Suprapubic skin (tissue), 4 donors: ENCODE measurements around the gene IFNAR1. TPM values are rescaled to one million over a fixed set of nuclear protein-coding genes. Genes with fewer than 3 reads are reported as not detected.

Experiments
- DNase-seq, 2 donors: peaks; one replicate each; pipeline ENCODE4 v3.0.0-alpha.2; 2019; ENCODE audit warnings: low spot score in 2 of 2
- H3K27ac ChIP-seq: fragments of 200-600 bp; sonication (generic); one replicate; pipeline ENCODE4 v1.5.1; 2019
- H3K27me3 ChIP-seq: fragments of 200-600 bp; sonication (generic); one replicate; pipeline ENCODE4 v1.5.1; 2019
- H3K36me3 ChIP-seq: fragments of 200-600 bp; sonication (generic); one replicate; pipeline ENCODE4 v1.5.1; 2019
- H3K4me1 ChIP-seq: fragments of 200-600 bp; sonication (generic); one replicate; pipeline ENCODE4 v1.5.1; 2019
- H3K4me3 ChIP-seq: fragments of 200-600 bp; sonication (generic); one replicate; pipeline ENCODE4 v1.5.1; 2019; ENCODE audit warnings: mild to moderate bottlenecking
- H3K9me3 ChIP-seq: fragments of 200-600 bp; sonication (generic); one replicate; pipeline ENCODE4 v1.5.1; 2019
- EP300 ChIP-seq: sonication (generic); formaldehyde crosslinking; IDR thresholded peaks from one replicate; pipeline ENCODE4 v1.6.1; 2017; ENCODE audit warnings: antibody characterized with exemption
- POLR2A ChIP-seq, 2 donors: fragments of 450-650 bp; IDR thresholded peaks; one replicate each; pipeline ENCODE4 v1.6.1; 2017; ENCODE audit warnings: antibody characterized with exemption in 2 of 2, mild to moderate bottlenecking in 2 of 2, moderate library complexity in 2 of 2
- POLR2AphosphoS5 ChIP-seq, 3 donors: sonication (generic); formaldehyde crosslinking; IDR thresholded peaks; one replicate each; pipeline ENCODE4 v1.6.1; 2017; ENCODE audit warnings: antibody characterized with exemption in 3 of 3
- WGBS: methylation state at CpG from one replicate; pipeline ENCODE4 v1.1.5; 2018; 5-methylcytosine and 5-hydroxymethylcytosine counted together
- total RNA-seq, 4 donors: library from RNA; depleted of rRNA; stranded (reverse); fragments of >200 nt; gene quantifications; one replicate each; pipeline ENCODE4 v1.1.0, GENCODE V29; 2016
- TF ChIP-seq, protein P1 (sequence below), 2 donors: fragments of 200-600 bp in 1 of 2; fragments of 450-650 bp in 1 of 2; sonication (generic) in 1 of 2; IDR thresholded peaks; one replicate each; pipeline ENCODE4 v1.5.1; 2016 to 2019; ENCODE audit warnings: antibody characterized with exemption in 2 of 2, mild to moderate bottlenecking in 1 of 2, moderate library complexity in 1 of 2

Gene IFNAR1
- total RNA-seq, 4 donors from 2014 or later = 15.9 to 37.3 (median 22.6) TPM

GRCh38 chr21:33286076-33286475 is 38.7 kb upstream of the IFNAR1 start:
- 70% methylated on average over 5 of the region's 11 CpGs for WGBS
- Histone ChIP-seq H3K9me3 (no peaks in the 10 kb centered on the region), H3K27me3 (no peaks in the 10 kb centered on the region), H3K27ac (peak overlapping the region; percentile 66), H3K36me3 (peaks cover 64% of the 10 kb centered on the region), H3K4me3 (no peak overlapping the region), H3K4me1 (peaks cover 21% of the 10 kb centered on the region)
- DNase-seq = no peak
- TF ChIP-seq POLR2A (IDR thresholded peaks at IDR 0.05) (no peak), EP300 (no peak), POLR2AphosphoS5 (IDR thresholded peaks at IDR 0.05) (no peak)
- TF ChIP-seq, protein P1, sequence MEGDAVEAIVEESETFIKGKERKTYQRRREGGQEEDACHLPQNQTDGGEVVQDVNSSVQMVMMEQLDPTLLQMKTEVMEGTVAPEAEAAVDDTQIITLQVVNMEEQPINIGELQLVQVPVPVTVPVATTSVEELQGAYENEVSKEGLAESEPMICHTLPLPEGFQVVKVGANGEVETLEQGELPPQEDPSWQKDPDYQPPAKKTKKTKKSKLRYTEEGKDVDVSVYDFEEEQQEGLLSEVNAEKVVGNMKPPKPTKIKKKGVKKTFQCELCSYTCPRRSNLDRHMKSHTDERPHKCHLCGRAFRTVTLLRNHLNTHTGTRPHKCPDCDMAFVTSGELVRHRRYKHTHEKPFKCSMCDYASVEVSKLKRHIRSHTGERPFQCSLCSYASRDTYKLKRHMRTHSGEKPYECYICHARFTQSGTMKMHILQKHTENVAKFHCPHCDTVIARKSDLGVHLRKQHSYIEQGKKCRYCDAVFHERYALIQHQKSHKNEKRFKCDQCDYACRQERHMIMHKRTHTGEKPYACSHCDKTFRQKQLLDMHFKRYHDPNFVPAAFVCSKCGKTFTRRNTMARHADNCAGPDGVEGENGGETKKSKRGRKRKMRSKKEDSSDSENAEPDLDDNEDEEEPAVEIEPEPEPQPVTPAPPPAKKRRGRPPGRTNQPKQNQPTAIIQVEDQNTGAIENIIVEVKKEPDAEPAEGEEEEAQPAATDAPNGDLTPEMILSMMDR (IDR thresholded peaks at IDR 0.05) = no peak

DNA sequence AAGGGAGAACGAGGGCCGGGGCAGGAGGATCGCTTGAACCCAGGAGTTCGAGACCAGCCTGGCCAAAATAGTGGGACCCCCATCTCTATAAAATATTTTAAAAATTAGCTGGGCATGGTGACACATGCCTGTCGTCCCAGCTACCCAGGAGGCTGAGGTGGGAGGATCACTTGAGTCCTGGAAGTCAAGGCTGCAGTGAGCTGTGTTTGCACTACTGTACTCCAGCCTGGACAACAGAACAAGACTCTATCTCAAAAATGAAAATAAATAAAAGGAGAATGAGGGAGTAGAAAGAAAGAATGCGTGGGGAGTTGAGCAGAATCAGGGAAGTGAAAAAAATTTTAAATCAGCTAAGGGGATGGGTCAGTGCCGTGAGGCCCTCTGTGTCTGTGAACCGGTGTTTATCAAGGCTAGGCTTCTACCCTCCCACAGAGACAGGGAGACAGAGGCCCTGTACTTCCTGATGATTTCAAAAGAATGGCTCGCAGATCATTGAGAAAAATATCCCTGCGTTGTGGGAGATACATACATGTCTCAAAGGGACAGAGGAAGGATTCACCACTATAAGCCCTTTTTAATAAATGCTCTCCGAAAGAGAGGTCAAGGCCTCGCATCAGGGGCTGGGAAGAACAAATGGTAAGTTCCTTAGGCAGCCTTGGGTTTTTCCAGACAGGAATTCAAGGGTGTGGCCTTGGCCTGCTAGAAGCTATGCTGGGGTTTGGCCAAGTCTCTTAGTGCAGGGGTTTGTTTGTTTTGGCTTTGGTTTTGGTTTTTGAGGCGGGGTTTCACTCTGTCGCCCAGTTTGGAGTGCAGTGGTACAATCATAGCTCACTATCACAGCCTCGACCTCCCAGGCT is 37.9 kb upstream of the IFNAR1 start:
- TF ChIP-seq POLR2AphosphoS5 (IDR thresholded peaks at IDR 0.05) (no peak), POLR2A (IDR thresholded peaks at IDR 0.05) (no peak), EP300 (no peak)
- TF ChIP-seq, protein P1 (IDR thresholded peaks at IDR 0.05) = no peak
- Histone ChIP-seq H3K27ac (peak overlapping the region; percentile 66), H3K4me3 (no peak overlapping the region), H3K4me1 (peaks cover 21% of the 10 kb centered on the region), H3K27me3 (no peaks in the 10 kb centered on the region), H3K36me3 (peaks cover 64% of the 10 kb centered on the region), H3K9me3 (no peaks in the 10 kb centered on the region)
- WGBS = 55% methylated on average over 15 of the region's 15 CpGs
- DNase-seq = no peak

DNA sequence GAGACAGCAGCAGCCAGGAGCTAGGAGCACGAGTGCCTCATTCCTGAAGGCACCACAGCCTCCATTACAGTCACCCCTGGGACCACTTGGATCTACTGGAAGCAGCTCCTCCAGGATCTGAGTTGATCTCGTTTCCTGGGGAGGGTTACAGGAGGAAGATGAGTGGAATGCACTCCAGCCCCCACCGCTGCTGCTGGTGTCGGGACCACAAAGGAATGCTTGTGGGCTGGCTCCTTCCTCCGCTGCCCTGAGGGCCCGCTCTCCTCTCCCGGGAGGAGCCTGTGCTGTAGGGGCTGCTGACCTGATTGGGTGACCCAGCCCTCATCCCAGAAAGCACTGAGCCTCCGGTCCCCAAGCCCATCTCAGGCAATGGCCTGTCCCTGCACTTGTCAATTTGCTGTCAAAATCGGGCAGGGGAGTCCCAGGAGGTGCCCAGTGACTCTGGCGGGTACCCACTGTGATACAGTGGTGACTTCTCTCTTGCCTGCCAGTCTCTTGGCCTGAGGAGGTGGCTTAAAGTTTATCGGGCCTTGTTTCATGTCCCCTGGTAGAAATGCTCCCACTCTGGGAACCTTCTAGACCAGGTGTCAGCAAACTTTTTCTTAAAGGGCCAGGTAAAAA is 35.5 kb upstream of the IFNAR1 start:
- TF ChIP-seq EP300 = no peak
- no peak for TF ChIP-seq POLR2A (IDR thresholded peaks at IDR 0.05)
- TF ChIP-seq, protein P1 (IDR thresholded peaks at IDR 0.05) = no peak
- no peak for TF ChIP-seq POLR2AphosphoS5 (IDR thresholded peaks at IDR 0.05)
- Histone ChIP-seq H3K27ac (no peak overlapping the region), H3K27me3 (no peaks in the 10 kb centered on the region), H3K9me3 (no peaks in the 10 kb centered on the region), H3K4me3 (no peak overlapping the region), H3K4me1 (peaks cover 21% of the 10 kb centered on the region), H3K36me3 (peaks cover 54% of the 10 kb centered on the region)
- no peak for DNase-seq
- 77% methylated on average over 6 of the region's 11 CpGs for WGBS

GRCh38 chr21:33290441-33290840 is 34.3 kb upstream of the IFNAR1 start:
- DNase-seq = no peak
- Histone ChIP-seq H3K27me3 (no peaks in the 10 kb centered on the region), H3K27ac (no peak overlapping the region), H3K9me3 (no peaks in the 10 kb centered on the region), H3K4me3 (no peak overlapping the region), H3K4me1 (peaks cover 21% of the 10 kb centered on the region), H3K36me3 (peaks cover 44% of the 10 kb centered on the region)
- WGBS = 97% methylated on average over 10 of the region's 11 CpGs
- TF ChIP-seq EP300 (no peak), POLR2AphosphoS5 (IDR thresholded peaks at IDR 0.05) (no peak), POLR2A (IDR thresholded peaks at IDR 0.05) (no peak)
- TF ChIP-seq, protein P1 (IDR thresholded peaks at IDR 0.05) = no peak

- Histone ChIP-seq H3K9me3 (no peaks in the 10 kb centered on the region), H3K4me1 (peaks cover 11% of the 10 kb centered on the region)
Measured at GRCh38 chr21:33291686-33292085, 33.1 kb upstream of the IFNAR1 start.

More at GRCh38 chr21:33291686-33292085, 33.1 kb upstream of the IFNAR1 start:
- H3K27me3 ChIP-seq = no peaks in the 10 kb centered on the region
- DNase-seq = no peak
- H3K27ac ChIP-seq = no peak overlapping the region
- TF ChIP-seq POLR2AphosphoS5 (IDR thresholded peaks at IDR 0.05) = no peak
- TF ChIP-seq POLR2A (IDR thresholded peaks at IDR 0.05) = no peak
- no peak for TF ChIP-seq EP300
- TF ChIP-seq, protein P1 (IDR thresholded peaks at IDR 0.05) = no peak
- no peak overlapping the region for H3K4me3 ChIP-seq
- no CpG with 5 or more reads among the region's 9 CpGs for WGBS
- peaks cover 49% of the 10 kb centered on the region for H3K36me3 ChIP-seq
